Small intestine (tissue), 7 donors: Measurements from ENCODE around the gene KCNJ8. TPM values are rescaled to one million over a fixed set of nuclear protein-coding genes. Genes with fewer than 3 reads are reported as not detected.

ENCODE experiments used
- DNase-seq, 2 donors: peaks; one replicate each; pipeline versions ENCODE4 v3.0.0 to v3.0.0-alpha.2; 2013
- FAIRE-seq: peaks from 2 replicates; lab custom pipeline; 2012; peaks lifted over from hg19 to GRCh38; lab: Jason Lieb, UNC
- H3K27ac ChIP-seq, 3 donors: one replicate each; pipeline ENCODE4 v1.5.1; 2013; ENCODE audit warnings: low read length in 2 of 3, mild to moderate bottlenecking in 2 of 3, control low read depth in 1 of 3, inconsistent platforms in 1 of 3, low read depth in 1 of 3, moderate library complexity in 1 of 3
- H3K27me3 ChIP-seq, 3 donors: one replicate each; pipeline ENCODE4 v1.6.1; 2013; ENCODE audit warnings: low read length in 3 of 3, inconsistent platforms in 1 of 3; ENCODE audit not compliant: control insufficient read depth in 3 of 3, insufficient read depth in 3 of 3
- H3K36me3 ChIP-seq, 3 donors: one replicate each; pipeline ENCODE4 v1.6.1; 2013; ENCODE audit warnings: low read length in 3 of 3, inconsistent platforms in 1 of 3, low read depth in 1 of 3, mild to moderate bottlenecking in 1 of 3, moderate library complexity in 1 of 3; ENCODE audit not compliant: control insufficient read depth in 3 of 3, insufficient read depth in 2 of 3
- H3K4me1 ChIP-seq, 3 donors: one replicate each; pipeline ENCODE4 v1.6.1; 2013; ENCODE audit warnings: low read length in 2 of 3, inconsistent platforms in 1 of 3, low read depth in 1 of 3, mild to moderate bottlenecking in 1 of 3, moderate library complexity in 1 of 3; ENCODE audit not compliant: control insufficient read depth in 3 of 3, insufficient read depth in 2 of 3
- H3K4me3 ChIP-seq, 3 donors: one replicate each; pipeline ENCODE4 v1.5.1; 2013; ENCODE audit warnings: low read length in 3 of 3, control low read depth in 1 of 3, inconsistent platforms in 1 of 3, low read depth in 1 of 3, mild to moderate bottlenecking in 1 of 3, moderate library complexity in 1 of 3
- H3K9me3 ChIP-seq, 2 donors: one replicate each; pipeline ENCODE4 v1.6.1; 2013; ENCODE audit warnings: low read depth in 1 of 2, low read length in 1 of 2; ENCODE audit not compliant: control insufficient read depth in 2 of 2, insufficient read depth in 1 of 2
- WGBS, 3 donors: extraction: QIAGEN DNeasy Blood & Tissue Kit; methylation state at CpG; one replicate each; pipeline ENCODE4 v1.1.7; 2013; 5-methylcytosine and 5-hydroxymethylcytosine counted together
- polyA plus RNA-seq, 4 donors: library from polyadenylated mRNA; stranded (reverse) in 3 of 4; unstranded in 1 of 4; fragments of 200-250 nt in 3 of 4; fragments of 120-200 nt in 1 of 4; gene quantifications; one replicate each; pipeline versions ENCODE4 v1.2.1 to v1.2.3, GENCODE V29; 2013
- donor health status: healthy with polysubstance abuse.
- donor health status: control.
- donor health status: control.
- donor health status: Bipolar disorder and iron deficiency.
- donor health status: healthy.

Gene KCNJ8
- polyA plus RNA-seq, 4 donors = 0.22 to 5.6 (median 1.7) TPM

DNA sequence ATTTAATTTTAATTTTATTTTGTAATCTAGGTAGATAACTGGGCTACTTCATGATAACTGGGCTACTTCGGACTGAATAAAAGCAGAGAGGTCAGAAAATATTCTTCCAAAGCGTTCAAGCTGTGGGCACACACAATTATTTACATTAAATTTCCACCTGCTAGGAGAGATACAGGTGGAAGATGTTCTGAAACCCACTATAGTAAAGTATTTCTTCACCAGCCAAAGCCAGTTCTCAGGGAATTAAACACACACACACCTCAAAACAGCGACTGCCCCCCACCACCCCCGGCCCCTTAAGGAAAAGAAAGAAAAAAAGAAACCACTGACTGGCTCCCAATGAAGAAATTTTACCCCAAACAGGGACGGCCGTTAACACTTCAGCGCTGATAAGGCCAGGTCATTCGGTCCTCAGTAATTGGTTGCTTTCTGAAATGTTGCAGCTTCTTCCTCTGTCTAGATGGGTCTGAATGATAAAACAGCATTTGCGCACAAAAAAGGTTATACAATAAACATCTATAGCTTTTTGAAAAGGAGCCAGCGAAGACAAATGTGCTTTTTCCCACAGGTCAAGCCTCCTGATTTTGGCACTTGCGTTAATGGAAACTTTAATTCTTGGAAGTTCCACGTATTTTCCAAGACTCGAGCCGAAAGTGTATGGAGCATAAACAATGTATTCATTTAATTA is 771 bp upstream of the KCNJ8 start:
- Histone ChIP-seq H3K27me3 (peaks cover 0 to 23% (median 4%) of the 10 kb centered on the region in 3 donors), H3K4me3 (peak overlapping the region in 1 of 3 donors; percentile 46), H3K27ac (peak overlapping the region in 2 of 3 donors; percentile 45 to 77), H3K4me1 (peaks cover 0 to 11% (median 2%) of the 10 kb centered on the region in 3 donors), H3K9me3 (no peaks in the 10 kb centered on the region), H3K36me3 (no peaks in the 10 kb centered on the region)
- no peak for DNase-seq
- FAIRE-seq = no peak
- WGBS, 3 donors = 35 to 42% (median 35%) methylated on average over 14 of the region's 14 CpGs

- Histone ChIP-seq H3K27me3 (peaks cover 0 to 23% (median 4%) of the 10 kb centered on the region in 3 donors), H3K36me3 (no peaks in the 10 kb centered on the region), H3K9me3 (no peaks in the 10 kb centered on the region), H3K4me3 (peak overlapping the region in 1 of 3 donors; percentile 46), H3K4me1 (peaks cover 0 to 11% (median 2%) of the 10 kb centered on the region in 3 donors), H3K27ac (peak overlapping the region in 1 of 3 donors; percentile 5)
- FAIRE-seq = no peak
- 15 to 40% (median 34%) methylated on average over 10 of the region's 10 CpGs for WGBS, 3 donors
- DNase-seq = no peak
Measured at GRCh38 chr12:21773806-21774205, 700 bp downstream of the KCNJ8 start.

DNA sequence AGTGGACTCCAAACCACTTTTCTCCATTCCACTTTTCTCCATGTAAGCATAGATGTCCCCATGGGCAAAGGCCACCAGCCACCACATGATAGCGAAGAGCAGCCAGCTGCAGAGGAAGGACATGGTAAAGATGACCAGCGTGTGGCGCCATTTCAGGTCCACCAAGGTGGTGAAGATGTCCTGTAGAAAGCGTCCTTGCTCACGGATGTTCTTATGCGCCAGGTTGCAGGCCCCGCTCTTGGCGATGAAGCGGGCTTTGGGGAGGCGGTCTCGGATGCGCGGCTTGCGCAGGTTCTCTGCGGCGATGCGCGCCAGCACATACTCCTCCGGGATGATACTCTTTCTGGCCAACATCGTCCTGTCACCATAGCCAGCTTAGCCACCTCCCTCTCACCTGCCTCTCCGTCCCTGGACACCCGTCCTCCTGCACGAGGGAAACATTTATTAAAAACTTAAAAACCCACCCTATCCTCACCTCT is 1.2 kb downstream of the KCNJ8 start:
- H3K9me3 ChIP-seq = no peaks in the 10 kb centered on the region
- H3K4me1 ChIP-seq = peaks cover 0 to 11% (median 2%) of the 10 kb centered on the region in 3 donors
- peak overlapping the region in 1 of 3 donors; percentile 46 for H3K4me3 ChIP-seq
- H3K27me3 ChIP-seq = peaks cover 0 to 23% (median 4%) of the 10 kb centered on the region in 3 donors
- no peaks in the 10 kb centered on the region for H3K36me3 ChIP-seq
- WGBS, 3 donors = 39 to 69% (median 67%) methylated on average over 23 of the region's 23 CpGs
- peak overlapping the region in 1 of 3 donors; percentile 5 for H3K27ac ChIP-seq
- FAIRE-seq = no peak
- peak in 1 of 2 donors; percentile 72 for DNase-seq

DNA sequence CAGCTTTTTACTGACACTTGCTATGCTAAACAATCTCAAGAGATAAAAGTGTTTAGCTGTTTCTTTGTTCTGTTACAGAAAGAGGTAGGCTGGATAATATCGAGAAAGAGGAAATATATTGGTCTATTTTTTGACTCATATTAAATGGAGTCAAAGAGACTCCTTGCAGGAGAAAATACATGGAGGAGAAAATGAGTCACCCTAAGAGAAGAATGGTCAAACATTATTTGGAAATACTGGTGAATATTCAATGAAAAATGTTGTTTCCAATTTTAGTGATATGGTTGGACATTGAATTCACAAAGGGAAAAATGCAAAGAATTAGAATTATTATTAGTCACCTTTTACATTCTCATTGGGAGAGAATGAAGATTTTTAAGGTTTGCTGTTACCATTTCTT is 3.2 kb downstream of the KCNJ8 start:
- Histone ChIP-seq H3K27ac (no peak overlapping the region), H3K36me3 (no peaks in the 10 kb centered on the region), H3K4me1 (peaks cover 0 to 11% (median 2%) of the 10 kb centered on the region in 3 donors), H3K27me3 (peaks cover 0 to 23% (median 3%) of the 10 kb centered on the region in 3 donors), H3K4me3 (no peak overlapping the region), H3K9me3 (no peaks in the 10 kb centered on the region)
- FAIRE-seq (peak; percentile 15), DNase-seq (no peak)
- 67 to 83% (median 72%) methylated on average over 1 of the region's 1 CpG for WGBS, 3 donors

DNA sequence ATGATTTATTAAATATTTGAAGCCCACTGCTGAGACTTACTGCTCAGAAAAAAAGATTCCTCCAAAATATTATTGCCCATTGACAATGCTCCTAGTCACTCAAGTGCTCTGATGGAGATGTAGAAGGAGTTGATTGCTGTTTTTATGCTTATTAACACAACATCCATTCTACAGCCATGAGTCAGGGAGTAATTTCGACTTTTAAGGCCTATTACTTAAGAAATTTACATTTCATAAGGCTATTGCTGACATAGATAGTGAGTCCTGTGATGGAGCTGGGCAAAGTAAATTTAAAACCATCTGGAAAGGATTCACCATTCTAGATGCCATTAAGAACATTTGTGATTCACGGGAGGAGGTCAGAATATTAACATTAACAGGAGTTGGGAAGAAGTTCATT is 5.2 kb downstream of the KCNJ8 start:
- 75 to 82% (median 80%) methylated on average over 2 of the region's 2 CpGs for WGBS, 3 donors
- Histone ChIP-seq H3K4me1 (peaks cover 0 to 9% (median 0%) of the 10 kb centered on the region in 3 donors), H3K9me3 (peaks cover 0 to 7% of the 10 kb centered on the region in 2 donors), H3K36me3 (peaks cover 0 to 3% (median 0%) of the 10 kb centered on the region in 3 donors), H3K27me3 (peaks cover 0 to 10% (median 2%) of the 10 kb centered on the region in 3 donors), H3K4me3 (no peak overlapping the region), H3K27ac (no peak overlapping the region)
- no peak for FAIRE-seq
- DNase-seq = no peak

GRCh38 chr12:21766403-21766802 is 8.1 kb downstream of the KCNJ8 start:
- 81 to 91% (median 91%) methylated on average over 2 of the region's 2 CpGs for WGBS, 3 donors
- no peak overlapping the region for H3K4me3 ChIP-seq
- H3K4me1 ChIP-seq = peaks cover 0 to 20% (median 0%) of the 10 kb centered on the region in 3 donors
- no peaks in the 10 kb centered on the region for H3K27me3 ChIP-seq
- no peak overlapping the region for H3K27ac ChIP-seq
- no peak for FAIRE-seq
- peaks cover 0 to 3% (median 0%) of the 10 kb centered on the region in 3 donors for H3K36me3 ChIP-seq
- DNase-seq = no peak
- peaks cover 0 to 7% of the 10 kb centered on the region in 2 donors for H3K9me3 ChIP-seq

- FAIRE-seq (no peak), DNase-seq (no peak)
- peak overlapping the region in 1 of 3 donors; percentile 80 for H3K27ac ChIP-seq
- no peak overlapping the region for H3K4me3 ChIP-seq
- peaks cover 0 to 3% (median 0%) of the 10 kb centered on the region in 3 donors for H3K36me3 ChIP-seq
- H3K9me3 ChIP-seq = peaks cover 0 to 7% of the 10 kb centered on the region in 2 donors
- WGBS, 3 donors = 92 to 95% (median 93%) methylated on average over 4 of the region's 4 CpGs
- no peaks in the 10 kb centered on the region for H3K27me3 ChIP-seq
- peaks cover 0 to 20% (median 0%) of the 10 kb centered on the region in 3 donors for H3K4me1 ChIP-seq
Measured at GRCh38 chr12:21764950-21765349, 9.6 kb downstream of the KCNJ8 start.

- DNase-seq (peak; percentile 81 to 88), FAIRE-seq (no peak)
- Histone ChIP-seq H3K36me3 (peaks cover 0 to 3% (median 0%) of the 10 kb centered on the region in 3 donors), H3K27me3 (no peaks in the 10 kb centered on the region), H3K4me3 (no peak overlapping the region), H3K27ac (peak overlapping the region in 1 of 3 donors; percentile 80), H3K4me1 (peaks cover 0 to 20% (median 0%) of the 10 kb centered on the region in 3 donors), H3K9me3 (peaks cover 0 to 7% of the 10 kb centered on the region in 2 donors)
- WGBS, 3 donors = 21 to 57% (median 25%) methylated on average over 2 of the region's 2 CpGs
Measured at GRCh38 chr12:21764065-21764464, 10.4 kb downstream of the KCNJ8 start.
